ENCODE data around the gene APLP2.
"Not testable (repeated sequence)": the region's sequence is repeated elsewhere in the genome, so short reads cannot be mapped to it uniquely, and the experiment has no call there.

APLP2 gene

GRCh38 chr11:130193551-130193950 is 123.9 kb downstream of the APLP2 start:
- DNase-seq (ENCODE audit: low read depth) = not testable (repeated sequence)

Measured in T follicular helper cell (primary cell).